A204.1 (cell line): ENCODE data around the gene CTIF.

ENCODE experiments used
- FAIRE-seq: peaks from 2 replicates; lab custom pipeline; 2012; peaks lifted over from hg19 to GRCh38; lab: Jason Lieb, UNC

Gene CTIF

DNA sequence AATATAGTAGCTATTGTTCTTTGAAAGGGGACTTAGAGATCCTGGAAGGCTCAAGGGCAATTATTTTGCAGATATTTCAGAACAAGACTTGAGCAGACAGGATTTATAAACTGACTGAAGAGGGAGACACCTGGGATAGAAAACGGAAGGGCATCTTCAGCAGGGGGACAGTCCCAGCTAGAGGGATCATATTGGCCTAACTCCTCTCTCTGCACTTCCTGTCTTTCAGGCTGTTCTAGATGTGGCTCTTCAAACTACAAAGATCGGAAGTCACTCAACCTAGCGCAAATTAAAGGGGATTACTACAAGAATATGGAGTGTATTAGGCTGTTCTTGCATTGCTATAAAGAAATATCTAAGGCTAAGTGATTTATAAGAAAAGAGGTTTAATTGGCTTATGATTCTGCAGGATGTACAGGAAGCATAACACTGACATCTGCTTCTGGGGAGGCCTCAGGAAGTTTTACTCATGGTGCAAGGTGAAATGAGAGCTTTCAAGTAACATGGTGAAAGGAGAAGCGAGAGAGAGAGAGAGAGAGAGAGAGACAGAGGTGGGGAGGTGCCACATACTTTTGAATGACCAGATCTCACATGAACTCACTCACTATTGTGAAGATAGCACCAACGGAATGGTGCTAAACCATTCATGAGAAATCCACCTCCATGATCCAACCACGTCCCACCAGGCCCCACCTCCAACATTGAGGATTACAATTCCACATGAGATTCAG, 5.3 kb upstream of the CTIF start:
- no peak for FAIRE-seq

DNA sequence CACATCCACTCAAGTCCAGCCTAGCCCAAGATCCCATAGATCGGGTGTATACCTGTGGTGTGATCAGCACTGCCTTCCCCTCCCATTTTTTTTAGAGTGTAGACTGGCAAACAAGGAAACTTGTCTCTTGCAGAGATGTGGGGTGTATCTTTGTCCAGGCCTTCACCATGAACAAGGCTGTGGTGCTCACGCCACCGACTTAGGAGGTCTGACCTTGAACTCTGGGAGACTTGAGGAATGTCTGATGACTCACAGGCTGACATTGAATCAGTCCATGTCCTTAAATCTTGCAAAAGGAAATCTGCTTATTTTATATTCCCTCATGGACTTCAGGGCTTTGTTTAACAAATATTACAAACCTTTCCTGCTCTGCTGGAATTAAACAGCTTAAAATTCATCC, 4.5 kb upstream of the CTIF start:
- FAIRE-seq, result no peak

DNA sequence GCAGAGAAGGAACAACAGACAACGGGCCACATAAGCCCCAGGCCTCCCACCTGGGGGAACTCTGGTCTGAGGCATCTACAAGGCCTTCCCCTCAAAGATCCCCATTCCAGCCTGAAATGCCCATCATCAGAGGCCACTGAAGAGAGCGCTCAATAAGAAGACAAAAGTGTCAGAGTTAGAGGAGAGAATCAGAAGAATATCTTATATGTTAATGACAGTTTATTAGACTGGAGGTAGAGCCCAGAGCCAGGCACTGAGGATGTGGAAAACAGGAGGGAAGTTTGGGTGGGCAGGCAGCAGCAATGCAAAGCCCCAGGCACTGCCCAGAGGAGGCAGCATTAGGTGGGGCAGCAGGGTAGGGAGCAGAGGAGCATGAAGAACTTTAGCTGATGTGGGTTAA, 2.9 kb upstream of the CTIF start:
- no peak for FAIRE-seq

DNA sequence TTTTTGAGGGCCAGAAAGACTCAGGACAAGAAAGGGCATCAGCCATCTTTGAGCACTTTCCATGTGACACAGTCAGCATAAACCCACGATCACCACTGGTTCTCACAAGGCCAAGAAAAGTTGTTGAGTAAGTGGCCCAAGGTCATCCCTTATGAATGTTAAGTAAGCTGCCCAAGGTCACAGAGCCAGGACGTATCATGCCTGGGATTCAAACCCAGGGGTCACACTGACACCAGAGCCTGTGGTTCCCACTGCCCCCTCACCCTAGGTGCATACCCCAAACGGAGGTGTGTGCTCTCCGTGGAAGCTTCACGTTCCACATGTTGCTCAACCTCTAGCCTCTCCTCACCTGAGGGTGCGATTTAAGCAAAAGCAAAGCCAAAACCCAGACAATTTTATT, 2.3 kb upstream of the CTIF start:
- FAIRE-seq, result no peak

DNA sequence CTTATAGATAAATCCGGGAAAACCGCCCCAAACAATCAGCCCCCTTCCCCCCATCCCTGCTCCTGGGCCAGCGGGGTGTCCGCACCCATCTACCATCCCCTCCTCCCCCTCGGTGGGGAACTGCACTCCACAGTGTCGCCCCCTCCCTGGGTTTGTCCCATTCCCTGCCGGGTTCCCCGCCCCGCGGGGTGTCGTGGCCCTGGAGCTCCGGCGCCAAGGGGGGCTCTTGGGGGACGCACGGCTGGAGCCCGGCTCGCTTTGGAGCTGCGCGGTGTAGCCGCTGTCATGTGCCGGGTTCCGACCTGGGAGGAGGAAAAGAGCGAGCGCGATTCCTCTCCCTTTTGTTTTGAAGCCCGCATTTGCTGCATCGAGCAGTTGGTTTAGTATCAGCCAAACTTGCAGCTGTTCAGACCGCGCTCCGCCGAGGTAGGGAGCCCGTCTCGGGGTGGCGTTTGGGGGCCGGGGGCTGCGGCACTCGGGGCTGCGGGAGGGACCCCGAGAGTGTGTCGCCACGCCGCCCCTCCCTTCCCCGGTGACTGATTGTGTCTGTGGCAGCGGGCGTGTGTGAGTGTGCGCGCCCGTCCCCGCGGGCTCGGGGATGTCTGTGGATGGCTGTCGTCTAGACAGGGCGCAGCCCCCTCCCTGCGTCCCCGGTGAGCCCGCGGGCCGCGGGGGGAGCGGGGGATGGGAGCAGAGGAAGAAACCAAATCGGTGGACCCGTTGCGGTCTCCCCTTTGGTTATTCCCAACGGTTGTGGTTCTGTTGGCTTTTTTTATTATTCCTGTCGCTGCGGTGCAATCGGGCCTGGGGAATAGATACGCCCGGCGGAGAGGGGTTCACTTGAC, 797 bp downstream of the CTIF start:
- no peak for FAIRE-seq

DNA sequence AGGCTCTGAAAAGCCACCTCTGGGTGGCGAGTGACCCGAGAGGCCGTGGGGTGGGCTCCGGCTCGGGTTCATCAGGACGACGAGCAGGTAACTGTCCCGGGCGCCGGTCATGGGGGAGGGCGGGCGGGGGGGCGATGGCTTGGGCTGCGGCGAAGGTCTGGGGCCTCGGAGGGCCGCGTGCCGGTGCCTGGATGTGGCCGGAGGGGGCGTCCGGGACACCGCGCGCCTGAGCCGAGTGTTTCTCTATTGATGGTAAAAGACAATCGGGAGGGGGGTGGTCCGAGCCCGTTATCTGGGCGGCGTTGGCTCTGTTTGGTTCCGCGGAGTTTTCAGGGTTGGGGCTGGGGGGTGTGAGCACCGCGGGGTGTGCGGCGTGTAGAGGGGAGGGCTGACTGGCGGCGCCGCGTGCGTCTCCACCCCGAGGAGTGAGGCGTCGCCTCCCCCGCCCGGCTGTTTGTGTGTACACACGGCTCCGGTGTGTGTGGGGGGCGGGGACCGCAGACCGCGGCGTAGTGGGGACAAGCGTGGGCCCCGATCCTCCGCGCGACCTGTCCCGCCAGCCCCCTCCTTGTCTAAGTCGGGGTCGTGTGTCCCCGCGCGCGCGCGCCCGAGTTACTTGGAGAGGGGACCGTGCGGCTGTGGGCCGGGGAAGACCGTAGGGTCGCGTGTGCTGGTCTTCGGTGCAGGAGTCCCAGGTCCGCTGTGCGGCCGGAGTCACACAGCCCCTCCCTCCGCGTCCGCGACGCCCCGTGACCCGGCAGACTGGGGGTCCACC, 1.6 kb downstream of the CTIF start:
- FAIRE-seq, result no peak

DNA sequence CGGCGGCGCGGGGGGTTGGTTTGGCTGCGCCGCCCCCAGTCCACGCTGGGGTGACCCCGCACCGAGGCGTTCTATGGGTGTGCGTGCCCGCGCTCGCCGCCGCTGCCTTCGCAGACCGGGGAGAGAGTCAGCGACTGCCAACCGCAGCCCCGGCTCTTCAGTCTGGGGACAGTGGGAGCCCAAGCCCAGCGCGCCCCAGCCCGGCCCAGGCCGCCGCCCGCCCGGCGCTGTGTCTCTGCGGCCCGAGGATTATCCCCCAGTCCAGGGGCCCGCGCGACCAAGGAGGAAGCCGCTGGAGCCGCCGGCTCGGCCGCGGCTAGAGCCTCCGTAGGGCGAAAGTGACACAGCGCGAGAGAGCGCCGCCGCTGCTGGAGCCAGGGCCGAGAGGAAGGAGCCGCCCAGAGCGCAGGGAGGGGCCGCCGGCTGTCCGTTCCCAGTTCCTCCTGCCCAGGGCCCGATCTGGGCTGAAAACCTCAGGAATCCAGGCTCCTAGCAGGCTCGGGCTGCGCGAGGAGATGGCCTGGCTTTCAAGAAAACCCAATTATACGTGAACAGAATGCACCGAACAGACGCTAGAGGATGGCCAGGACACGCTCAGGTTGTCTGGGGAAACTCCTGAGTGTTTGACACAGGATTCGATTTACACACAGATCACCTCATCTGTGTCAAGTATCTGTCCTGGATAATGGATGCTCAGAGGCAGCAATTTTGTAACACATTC, 2.4 kb downstream of the CTIF start:
- no peak for FAIRE-seq

DNA sequence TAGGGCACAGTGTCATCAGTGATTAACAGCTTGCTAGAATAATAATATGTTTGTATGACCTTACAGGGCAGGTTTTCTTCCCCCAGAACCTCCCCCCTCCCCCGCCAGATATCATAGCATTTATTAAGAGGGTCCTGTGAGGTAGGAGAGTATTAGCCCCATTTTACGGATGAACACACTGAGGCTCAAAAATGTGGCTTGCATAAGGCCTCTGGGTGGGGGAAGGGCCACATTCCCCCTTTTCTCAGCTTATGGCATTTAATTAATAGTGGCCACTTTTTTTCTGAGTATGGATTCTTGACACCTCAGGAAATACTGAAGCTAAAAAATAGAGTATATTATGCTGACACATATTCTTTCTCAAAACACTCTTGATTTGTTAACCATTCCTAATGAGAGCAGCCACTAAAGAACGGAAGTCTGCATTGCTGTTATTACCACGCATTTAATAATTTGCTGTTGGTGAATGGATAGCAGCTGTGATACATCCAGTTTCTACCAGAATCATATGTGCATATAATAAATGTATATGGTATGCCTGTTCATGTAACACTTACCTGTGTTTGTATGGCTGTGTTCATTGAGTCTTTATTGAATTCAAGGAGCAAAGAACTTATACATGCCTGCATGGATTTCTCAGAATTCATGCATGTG, 3.0 kb downstream of the CTIF start:
- no peak for FAIRE-seq

DNA sequence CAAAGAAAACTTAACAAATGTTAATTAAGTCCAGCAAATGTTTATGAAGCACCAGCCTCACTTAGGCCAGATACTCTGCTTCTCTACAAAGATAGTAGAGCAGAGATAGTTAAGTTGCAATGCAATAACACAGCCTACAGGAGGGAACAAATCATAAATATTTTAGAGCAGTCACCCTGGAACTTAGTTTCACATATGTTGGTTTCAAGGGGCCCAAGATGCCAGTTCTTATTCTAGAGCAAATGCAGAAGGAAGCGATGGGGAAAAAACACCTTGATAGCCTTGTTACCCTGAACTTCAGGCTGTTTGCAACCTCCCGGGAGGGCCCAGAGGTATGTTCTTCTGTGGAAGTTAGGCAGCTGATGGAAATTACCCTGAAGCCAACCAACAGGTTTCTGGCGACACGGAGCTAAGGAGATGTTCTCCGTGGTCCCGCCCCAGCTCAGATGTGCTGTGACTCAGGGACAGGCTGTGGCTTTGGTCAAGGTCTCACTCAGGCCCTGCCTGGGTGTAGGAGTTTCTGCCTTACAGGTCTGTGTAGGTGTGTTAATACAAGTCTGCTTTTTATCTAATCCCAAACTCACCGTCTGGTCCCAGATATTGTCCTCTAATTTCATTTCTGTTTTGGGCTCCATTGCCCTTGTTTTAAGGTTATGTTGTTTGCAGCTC, 3.8 kb downstream of the CTIF start:
- no peak for FAIRE-seq

DNA sequence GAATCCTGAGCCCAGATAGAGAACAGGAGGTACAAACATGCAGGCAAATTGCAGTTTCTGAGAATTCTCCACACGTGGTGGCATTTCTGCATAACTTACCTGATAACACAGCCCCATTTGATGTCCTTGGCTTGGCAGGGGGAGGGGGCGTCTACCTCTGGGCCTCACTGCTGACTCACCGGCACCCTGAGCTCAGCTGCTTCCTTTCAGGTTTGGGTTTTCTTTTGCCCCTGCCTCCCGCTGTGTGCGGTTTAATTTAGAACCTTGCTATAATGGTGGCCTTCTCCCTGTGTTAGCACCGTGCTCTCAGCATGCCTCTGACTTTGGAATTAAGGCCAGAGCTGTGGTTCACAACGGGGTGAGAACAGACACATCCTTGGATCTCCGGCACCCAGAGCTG, 4.4 kb downstream of the CTIF start:
- no peak for FAIRE-seq

DNA sequence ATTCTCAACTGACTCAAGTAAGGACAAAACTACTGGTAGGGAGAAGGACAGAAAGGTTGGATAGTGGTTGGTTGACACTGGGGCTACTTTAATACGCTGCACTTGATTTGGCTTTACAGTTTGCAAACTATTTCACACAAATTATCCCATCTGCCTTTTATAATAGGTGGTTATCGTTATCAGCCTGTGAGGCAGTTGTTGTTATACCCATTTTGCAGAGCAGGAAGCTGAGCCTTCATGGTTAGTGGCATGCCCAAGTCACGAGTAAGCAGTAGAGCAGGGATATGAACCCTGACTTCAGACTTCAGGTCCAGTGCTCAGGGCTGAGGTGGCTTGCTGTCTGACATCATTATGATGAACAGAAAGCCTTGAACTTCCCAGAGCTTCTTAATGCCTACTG, 5.3 kb downstream of the CTIF start:
- FAIRE-seq, result no peak

DNA sequence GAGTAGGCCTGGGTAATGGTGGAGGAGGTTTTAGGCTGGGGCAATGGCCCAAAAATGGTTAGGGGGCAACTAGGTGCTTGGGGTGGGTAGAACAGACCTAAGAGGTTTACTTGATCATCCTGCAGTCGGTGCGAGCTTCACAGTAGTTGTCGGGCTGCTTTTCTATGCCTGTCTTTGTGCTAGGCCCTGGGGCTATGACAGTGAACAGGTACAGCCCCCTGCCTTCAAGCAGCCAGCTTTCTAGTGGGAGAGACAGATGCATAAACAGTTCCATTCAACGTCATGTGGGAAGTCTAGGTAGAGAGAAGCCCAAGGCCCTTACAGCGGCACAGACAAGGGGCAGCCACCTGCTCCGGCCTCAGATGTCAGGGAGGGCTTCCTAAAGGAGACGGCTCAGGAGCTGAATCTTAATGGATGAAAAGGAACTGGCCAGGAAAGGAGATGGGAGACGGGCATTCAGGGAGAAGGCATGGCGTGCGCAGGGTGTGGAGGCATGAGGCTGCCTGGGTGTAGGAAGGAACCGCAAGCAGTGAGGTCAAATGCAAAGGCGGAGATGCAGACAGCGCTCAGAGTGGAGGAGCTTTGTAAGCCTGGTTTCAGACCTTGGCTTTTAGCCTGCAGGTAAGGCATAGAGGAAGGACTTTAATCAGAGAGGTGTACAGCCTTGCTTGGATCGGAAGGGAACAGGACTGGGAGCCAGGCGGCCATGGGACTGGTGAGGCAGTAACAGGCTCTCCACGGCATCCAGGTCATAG, 6.0 kb downstream of the CTIF start:
- no peak for FAIRE-seq

DNA sequence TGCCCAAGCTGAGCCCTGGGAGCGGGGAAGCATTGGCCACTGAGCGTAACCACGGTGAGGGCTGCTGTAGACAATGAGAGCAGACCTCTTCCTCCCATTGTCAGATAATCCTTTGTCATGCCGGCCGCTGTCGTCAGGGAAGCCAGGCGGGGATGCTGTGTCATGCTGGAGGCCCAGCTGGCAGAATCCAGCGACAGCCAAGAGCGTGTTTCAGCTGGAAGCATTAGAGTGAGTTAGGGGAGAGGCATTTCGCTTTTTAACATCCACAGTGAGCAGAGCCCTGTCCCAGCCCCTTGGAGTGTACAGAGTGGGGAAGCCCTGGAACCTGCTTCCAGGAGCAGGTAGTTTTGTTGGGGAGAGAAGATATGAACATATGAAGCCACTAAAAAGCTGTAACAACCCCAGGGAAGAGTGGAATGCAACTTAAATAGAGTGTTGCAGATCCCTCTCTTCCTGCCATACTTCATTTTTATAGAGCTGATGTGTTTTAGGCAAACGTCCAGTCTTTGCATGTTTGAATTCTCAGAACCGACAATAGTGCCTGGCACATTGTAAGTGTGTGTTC, 7.0 kb downstream of the CTIF start:
- FAIRE-seq, result no peak

DNA sequence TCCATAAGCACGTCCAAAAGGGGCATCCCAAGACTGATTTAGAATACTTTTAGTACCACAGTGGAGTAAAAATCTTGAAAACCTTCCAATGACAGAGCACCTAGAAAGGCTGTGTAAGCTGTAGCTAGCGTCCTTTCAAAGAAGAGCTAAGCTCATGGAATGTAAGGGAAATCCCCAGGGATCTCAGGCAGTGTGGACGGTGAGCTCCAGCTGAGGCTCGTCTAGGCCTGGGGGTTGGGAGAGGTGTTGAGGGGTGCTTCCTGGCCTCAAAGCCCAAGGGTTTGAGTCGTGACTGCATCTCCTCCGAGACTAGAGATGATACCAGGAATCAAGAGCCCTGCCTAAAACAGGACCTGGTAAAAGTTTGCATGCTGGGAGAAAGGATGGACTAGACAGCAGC, 7.6 kb downstream of the CTIF start:
- no peak for FAIRE-seq

DNA sequence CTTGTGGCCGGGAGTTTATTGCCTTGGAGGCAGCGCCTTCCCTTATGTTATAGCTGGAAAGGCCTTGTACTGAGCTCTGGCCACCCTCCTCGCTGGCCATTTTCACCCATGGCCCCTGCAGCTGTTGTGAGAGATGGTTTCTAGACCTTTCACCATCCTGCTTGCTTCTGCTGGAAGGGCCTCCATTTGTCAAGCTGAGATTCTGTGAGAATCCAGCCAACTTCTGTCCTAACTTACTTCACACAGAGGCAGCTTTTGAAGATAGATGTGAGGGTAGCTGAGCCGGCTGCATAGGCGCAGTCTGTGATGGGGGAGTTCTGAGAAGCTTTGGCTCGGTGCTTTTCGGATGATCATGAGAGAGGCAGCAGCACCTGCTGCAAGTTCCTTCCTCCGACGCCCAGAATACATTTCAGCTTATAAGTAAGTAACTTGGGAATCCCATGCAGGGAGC, 8.7 kb downstream of the CTIF start:
- FAIRE-seq, result no peak

DNA sequence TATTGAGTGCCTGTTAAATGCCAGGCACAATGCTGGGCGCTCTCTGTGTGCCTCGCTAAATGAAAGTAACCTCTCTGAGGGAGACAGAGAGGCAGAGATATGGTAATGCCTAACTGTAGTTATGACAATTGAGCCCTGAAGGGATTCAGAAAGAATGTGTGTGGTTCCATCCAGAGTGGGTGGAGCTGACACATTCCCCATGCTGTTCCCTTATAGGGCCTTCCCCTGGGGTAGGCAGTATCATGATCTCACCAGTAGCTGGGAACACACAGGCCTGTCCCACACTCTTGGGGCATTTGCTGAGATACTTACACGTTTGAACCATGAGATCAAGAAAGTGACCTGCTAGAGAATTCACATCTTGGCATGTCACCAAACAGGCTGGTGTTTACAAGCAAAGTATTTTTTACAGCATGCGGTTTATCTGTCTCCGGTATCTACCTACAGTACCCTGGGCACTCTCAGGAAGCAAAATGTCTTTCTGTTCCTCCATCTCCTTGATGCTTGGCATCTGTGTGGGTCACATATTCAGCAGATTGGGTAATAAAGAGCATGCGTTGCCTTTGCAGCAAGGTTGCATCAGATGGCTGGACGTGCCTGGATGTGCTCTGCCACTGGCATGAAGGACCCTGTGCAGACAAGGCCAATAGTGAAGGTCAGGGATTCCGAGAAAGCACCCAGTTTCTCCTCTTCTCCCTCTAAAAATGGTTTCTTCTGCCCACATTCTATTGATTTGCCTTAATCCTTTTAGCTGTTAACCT, 9.4 kb downstream of the CTIF start:
- FAIRE-seq, result no peak

DNA sequence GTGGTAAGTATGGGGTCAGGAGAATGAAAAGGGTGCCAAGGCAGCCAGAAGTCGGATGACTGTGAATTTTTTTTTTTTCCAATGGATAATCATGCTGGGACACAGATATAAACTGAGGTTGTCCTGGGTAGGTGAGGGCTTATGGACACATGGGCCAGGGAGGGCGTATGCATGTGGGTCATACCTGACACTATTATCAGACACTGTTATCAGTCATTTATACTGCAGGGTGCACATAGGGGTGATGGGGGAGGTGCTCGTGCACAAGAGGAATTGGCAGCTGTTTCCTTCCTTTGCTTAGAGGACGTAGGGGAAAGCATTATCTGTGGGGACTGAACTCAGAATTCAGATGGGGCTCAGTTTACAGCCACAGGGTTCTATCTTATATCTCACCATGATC, 10.1 kb downstream of the CTIF start:
- no peak for FAIRE-seq

DNA sequence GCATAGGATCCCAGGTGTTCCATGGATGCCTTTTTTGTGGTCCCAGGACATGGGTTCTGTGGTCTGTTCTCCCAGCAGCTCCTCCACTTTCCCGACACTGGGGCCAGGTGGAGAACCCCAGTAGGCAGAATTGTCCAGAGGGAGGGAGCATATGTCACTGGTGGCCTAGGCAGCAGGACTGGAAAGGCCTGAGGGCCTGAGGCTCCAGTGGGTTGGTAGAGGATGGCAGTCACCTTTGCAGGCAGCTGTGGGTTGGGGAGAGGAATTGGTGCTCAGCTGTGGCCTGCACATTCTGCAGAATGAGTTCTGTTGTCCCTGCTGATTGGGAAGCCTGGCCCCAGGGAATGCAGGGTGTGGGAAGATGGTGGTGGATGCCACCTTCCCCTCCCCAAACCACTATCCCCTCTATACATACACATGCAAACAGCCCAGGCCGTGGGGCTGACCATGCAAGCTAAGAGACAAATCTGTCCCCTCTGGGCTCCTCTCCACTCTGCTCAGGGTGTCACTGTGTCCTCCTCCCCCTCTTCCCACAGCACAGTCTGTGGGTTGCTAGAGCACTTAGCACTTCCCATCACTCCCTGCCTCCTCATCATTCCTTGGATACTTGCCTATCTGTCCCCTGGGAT, 11.4 kb downstream of the CTIF start:
- no peak for FAIRE-seq

DNA sequence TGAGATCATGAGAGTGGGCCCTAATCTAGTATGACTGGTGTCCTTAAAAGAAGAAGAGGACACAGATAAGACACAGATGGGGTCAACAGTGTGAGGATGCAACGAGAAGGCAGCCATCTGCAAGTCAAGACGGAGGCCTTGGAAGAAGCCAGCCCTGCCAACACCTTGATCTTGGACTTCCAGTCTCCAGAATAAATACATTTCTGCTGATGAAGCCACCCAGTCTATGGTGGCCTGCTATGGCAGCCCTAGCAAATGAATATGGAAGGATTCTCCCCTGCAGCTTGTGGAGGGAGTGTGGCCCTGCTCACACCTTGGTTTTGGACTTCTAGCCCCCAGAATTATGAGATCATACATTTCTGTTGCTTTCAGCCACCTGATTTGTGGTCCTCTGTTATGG, 12.3 kb downstream of the CTIF start:
- no peak for FAIRE-seq
